Tibial nerve (tissue), 3 donors: ENCODE measurements around the gene DAAM2.

Source experiments
- POLR2A ChIP-seq, 2 donors: fragments of 450-650 bp; IDR thresholded peaks; one replicate each; pipeline ENCODE4 v1.6.1; 2017; ENCODE audit warnings: antibody characterized with exemption in 2 of 2, mild to moderate bottlenecking in 2 of 2, moderate library complexity in 2 of 2
- TF ChIP-seq, protein P1 (sequence below), 5 experiments: fragments of 200-600 bp in 3 of 5; fragments of 450-650 bp in 2 of 5; sonication (generic) in 3 of 5; IDR thresholded peaks; one replicate each; pipeline ENCODE4 v1.5.1; 2016 to 2019; ENCODE audit warnings: antibody characterized with exemption in 5 of 5, mild to moderate bottlenecking in 3 of 5, moderate library complexity in 2 of 5

- TF ChIP-seq, protein P1, sequence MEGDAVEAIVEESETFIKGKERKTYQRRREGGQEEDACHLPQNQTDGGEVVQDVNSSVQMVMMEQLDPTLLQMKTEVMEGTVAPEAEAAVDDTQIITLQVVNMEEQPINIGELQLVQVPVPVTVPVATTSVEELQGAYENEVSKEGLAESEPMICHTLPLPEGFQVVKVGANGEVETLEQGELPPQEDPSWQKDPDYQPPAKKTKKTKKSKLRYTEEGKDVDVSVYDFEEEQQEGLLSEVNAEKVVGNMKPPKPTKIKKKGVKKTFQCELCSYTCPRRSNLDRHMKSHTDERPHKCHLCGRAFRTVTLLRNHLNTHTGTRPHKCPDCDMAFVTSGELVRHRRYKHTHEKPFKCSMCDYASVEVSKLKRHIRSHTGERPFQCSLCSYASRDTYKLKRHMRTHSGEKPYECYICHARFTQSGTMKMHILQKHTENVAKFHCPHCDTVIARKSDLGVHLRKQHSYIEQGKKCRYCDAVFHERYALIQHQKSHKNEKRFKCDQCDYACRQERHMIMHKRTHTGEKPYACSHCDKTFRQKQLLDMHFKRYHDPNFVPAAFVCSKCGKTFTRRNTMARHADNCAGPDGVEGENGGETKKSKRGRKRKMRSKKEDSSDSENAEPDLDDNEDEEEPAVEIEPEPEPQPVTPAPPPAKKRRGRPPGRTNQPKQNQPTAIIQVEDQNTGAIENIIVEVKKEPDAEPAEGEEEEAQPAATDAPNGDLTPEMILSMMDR (IDR thresholded peaks at IDR 0.05) = no peak
- no peak for TF ChIP-seq POLR2A (IDR thresholded peaks at IDR 0.05)
Observed at GRCh38 chr6:39820553-39820952, 28.4 kb downstream of the DAAM2 start.
